ENCODE measurements around the gene LCNL1.

- TF ChIP-seq CTCF (IDR thresholded peaks at IDR 0.05): no peak
- no peak for TF ChIP-seq POLR2A (IDR thresholded peaks at IDR 0.05)
Observed at GRCh38 chr9:136963751-136964150, 19.0 kb upstream of the LCNL1 start.

All from lower leg skin (tissue), 3 donors.